Measurements from ENCODE around the gene KLHL35. TPM values are rescaled to one million over a fixed set of nuclear protein-coding genes. Genes with fewer than 3 reads are reported as not detected.
"Not testable (repeated sequence)": the region's sequence is repeated elsewhere in the genome, so short reads cannot be mapped to it uniquely, and the experiment has no call there.

The KLHL35 gene
- total and polyA plus RNA-seq, 8 donors, result 0.89 to 2.9 (median 1.7) TPM; not detected in 2

GRCh38 chr11:75380245-75380644, 52.8 kb downstream of the KLHL35 start:
- no peak for DNase-seq
- intact Hi-C loops (cut with DNase I; ENCODE audit: low total_unique reads), result loop anchor here (5.0 to 10.0 kb wide), 2 partner anchors 55 to 98 kb away; no protein-coding TSS in a partner anchor
- 73 to 92% (median 87%) methylated on average over 2 of the region's 2 CpGs for WGBS, 5 donors

GRCh38 chr11:75378776-75379175, 54.2 kb downstream of the KLHL35 start:
- H3K9me3 ChIP-seq; H3K36me3 ChIP-seq; H3K27ac ChIP-seq; H3K4me3 ChIP-seq; DNase-seq; intact Hi-C loops (cut with DNase I; ENCODE audit: low total_unique reads); H3K27me3 ChIP-seq: not testable (repeated sequence)
- H3K4me1 ChIP-seq, result peaks cover 6 to 33% (median 16%) of the 10 kb centered on the region in 4 donors
- WGBS, 5 donors, result 90 to 94% (median 93%) methylated on average over 17 of the region's 17 CpGs

More at GRCh38 chr11:75380245-75380644, 52.8 kb downstream of the KLHL35 start:
- Histone ChIP-seq H3K4me3 (no peak overlapping the region), H3K27me3 (no peaks in the 10 kb centered on the region), H3K36me3 (no peaks in the 10 kb centered on the region), H3K4me1 (peaks cover 6 to 46% (median 25%) of the 10 kb centered on the region in 4 donors), H3K27ac (peak overlapping the region in 1 of 5 donors; percentile 37), H3K9me3 (no peaks in the 10 kb centered on the region)
- TF ChIP-seq POLR2A (IDR thresholded peaks at IDR 0.05) (no peak), EP300 (IDR thresholded peaks at IDR 0.05) (no peak), POLR2AphosphoS5 (IDR thresholded peaks at IDR 0.05) (no peak)
- TF ChIP-seq, protein P1, sequence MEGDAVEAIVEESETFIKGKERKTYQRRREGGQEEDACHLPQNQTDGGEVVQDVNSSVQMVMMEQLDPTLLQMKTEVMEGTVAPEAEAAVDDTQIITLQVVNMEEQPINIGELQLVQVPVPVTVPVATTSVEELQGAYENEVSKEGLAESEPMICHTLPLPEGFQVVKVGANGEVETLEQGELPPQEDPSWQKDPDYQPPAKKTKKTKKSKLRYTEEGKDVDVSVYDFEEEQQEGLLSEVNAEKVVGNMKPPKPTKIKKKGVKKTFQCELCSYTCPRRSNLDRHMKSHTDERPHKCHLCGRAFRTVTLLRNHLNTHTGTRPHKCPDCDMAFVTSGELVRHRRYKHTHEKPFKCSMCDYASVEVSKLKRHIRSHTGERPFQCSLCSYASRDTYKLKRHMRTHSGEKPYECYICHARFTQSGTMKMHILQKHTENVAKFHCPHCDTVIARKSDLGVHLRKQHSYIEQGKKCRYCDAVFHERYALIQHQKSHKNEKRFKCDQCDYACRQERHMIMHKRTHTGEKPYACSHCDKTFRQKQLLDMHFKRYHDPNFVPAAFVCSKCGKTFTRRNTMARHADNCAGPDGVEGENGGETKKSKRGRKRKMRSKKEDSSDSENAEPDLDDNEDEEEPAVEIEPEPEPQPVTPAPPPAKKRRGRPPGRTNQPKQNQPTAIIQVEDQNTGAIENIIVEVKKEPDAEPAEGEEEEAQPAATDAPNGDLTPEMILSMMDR (IDR thresholded peaks at IDR 0.05), result no peak

DNA sequence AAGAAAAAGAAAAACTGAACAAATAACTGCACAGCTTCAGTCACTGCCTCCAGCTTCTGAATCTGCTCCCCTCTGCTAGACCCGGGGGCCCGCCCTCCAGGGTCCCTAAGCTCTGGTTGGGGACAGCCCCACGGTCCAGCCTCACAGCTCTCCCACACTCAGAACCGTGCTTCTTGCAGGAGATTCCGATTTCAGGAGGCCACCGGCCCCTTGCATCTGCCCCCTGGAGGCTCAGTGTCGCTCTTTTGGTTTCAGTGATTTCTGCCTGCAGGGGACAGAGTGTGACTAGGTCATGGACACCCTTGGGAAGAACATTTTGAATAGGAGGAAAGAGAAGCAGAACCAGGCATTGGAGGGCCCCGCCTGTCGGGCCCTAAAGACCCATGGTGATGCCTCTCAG, 56.8 kb downstream of the KLHL35 start:
- Histone ChIP-seq H3K4me3 (no peak overlapping the region), H3K36me3 (no peaks in the 10 kb centered on the region), H3K9me3 (no peaks in the 10 kb centered on the region), H3K27me3 (no peaks in the 10 kb centered on the region), H3K27ac (no peak overlapping the region), H3K4me1 (peaks cover 23 to 44% (median 33%) of the 10 kb centered on the region in 4 donors)
- TF ChIP-seq POLR2A (IDR thresholded peaks at IDR 0.05) (no peak), EP300 (IDR thresholded peaks at IDR 0.05) (no peak), POLR2AphosphoS5 (IDR thresholded peaks at IDR 0.05) (no peak)
- TF ChIP-seq, protein P1 (IDR thresholded peaks at IDR 0.05), result no peak
- WGBS, 5 donors, result 86 to 91% (median 90%) methylated on average over 9 of the region's 9 CpGs
- intact Hi-C loops (cut with DNase I; ENCODE audit: low total_unique reads), result no loop called here
- DNase-seq, result no peak

GRCh38 chr11:75375626-75376025, 57.4 kb downstream of the KLHL35 start:
- TF ChIP-seq POLR2A (IDR thresholded peaks at IDR 0.05), result no peak
- TF ChIP-seq EP300 (IDR thresholded peaks at IDR 0.05), result no peak
- TF ChIP-seq, protein P1 (IDR thresholded peaks at IDR 0.05), result no peak
- TF ChIP-seq POLR2AphosphoS5 (IDR thresholded peaks at IDR 0.05), result no peak
- no peak overlapping the region for H3K4me3 ChIP-seq
- no peaks in the 10 kb centered on the region for H3K9me3 ChIP-seq
- DNase-seq, result no peak
- no peak overlapping the region for H3K27ac ChIP-seq
- H3K4me1 ChIP-seq, result peaks cover 18 to 39% (median 30%) of the 10 kb centered on the region in 4 donors
- intact Hi-C loops (cut with DNase I; ENCODE audit: low total_unique reads), result no loop called here
- whole genome bisulfite sequencing, 5 donors, result 71 to 83% (median 79%) methylated on average over 8 of the region's 8 CpGs
- H3K36me3 ChIP-seq, result no peaks in the 10 kb centered on the region
- no peaks in the 10 kb centered on the region for H3K27me3 ChIP-seq

- no peak for TF ChIP-seq POLR2AphosphoS5 (IDR thresholded peaks at IDR 0.05)
- TF ChIP-seq, protein P1 (IDR thresholded peaks at IDR 0.05), result no peak
- TF ChIP-seq POLR2A (IDR thresholded peaks at IDR 0.05), result no peak
- no peak for TF ChIP-seq EP300 (IDR thresholded peaks at IDR 0.05)
- intact Hi-C loops (cut with DNase I; ENCODE audit: low total_unique reads), result no loop called here
- Histone ChIP-seq H3K9me3 (no peaks in the 10 kb centered on the region), H3K4me1 (peaks cover 20 to 44% (median 32%) of the 10 kb centered on the region in 4 donors), H3K4me3 (no peak overlapping the region), H3K27ac (no peak overlapping the region), H3K36me3 (no peaks in the 10 kb centered on the region), H3K27me3 (no peaks in the 10 kb centered on the region)
- no peak for DNase-seq
- 86 to 94% (median 87%) methylated on average over 4 of the region's 4 CpGs for WGBS, 5 donors
Measured at GRCh38 chr11:75374646-75375045, 58.4 kb downstream of the KLHL35 start.

Measured in stomach (tissue), 9 donors.